ENCODE data around the gene HPCAL1.

The HPCAL1 gene

GRCh38 chr2:10352972-10353371 is 50.3 kb downstream of the HPCAL1 start:
- H3K27ac ChIP-seq: no peak overlapping the region
- TF ChIP-seq, protein P1, sequence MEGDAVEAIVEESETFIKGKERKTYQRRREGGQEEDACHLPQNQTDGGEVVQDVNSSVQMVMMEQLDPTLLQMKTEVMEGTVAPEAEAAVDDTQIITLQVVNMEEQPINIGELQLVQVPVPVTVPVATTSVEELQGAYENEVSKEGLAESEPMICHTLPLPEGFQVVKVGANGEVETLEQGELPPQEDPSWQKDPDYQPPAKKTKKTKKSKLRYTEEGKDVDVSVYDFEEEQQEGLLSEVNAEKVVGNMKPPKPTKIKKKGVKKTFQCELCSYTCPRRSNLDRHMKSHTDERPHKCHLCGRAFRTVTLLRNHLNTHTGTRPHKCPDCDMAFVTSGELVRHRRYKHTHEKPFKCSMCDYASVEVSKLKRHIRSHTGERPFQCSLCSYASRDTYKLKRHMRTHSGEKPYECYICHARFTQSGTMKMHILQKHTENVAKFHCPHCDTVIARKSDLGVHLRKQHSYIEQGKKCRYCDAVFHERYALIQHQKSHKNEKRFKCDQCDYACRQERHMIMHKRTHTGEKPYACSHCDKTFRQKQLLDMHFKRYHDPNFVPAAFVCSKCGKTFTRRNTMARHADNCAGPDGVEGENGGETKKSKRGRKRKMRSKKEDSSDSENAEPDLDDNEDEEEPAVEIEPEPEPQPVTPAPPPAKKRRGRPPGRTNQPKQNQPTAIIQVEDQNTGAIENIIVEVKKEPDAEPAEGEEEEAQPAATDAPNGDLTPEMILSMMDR (IDR thresholded peaks at IDR 0.05): no peak
- DNase-seq (ENCODE audit: low spot score): no peak
- no peak overlapping the region for H3K4me3 ChIP-seq

- Histone ChIP-seq H3K27ac (no peak overlapping the region), H3K4me3 (no peak overlapping the region)
- TF ChIP-seq, protein P1 (IDR thresholded peaks at IDR 0.05): no peak
- no peak for DNase-seq (ENCODE audit: low spot score)
Measured at GRCh38 chr2:10353931-10354330, 51.2 kb downstream of the HPCAL1 start.

GRCh38 chr2:10354399-10354798 is 51.7 kb downstream of the HPCAL1 start:
- TF ChIP-seq, protein P1 (IDR thresholded peaks at IDR 0.05): no peak
- H3K4me3 ChIP-seq: no peak overlapping the region
- H3K27ac ChIP-seq: no peak overlapping the region
- DNase-seq (ENCODE audit: low spot score): no peak

DNA sequence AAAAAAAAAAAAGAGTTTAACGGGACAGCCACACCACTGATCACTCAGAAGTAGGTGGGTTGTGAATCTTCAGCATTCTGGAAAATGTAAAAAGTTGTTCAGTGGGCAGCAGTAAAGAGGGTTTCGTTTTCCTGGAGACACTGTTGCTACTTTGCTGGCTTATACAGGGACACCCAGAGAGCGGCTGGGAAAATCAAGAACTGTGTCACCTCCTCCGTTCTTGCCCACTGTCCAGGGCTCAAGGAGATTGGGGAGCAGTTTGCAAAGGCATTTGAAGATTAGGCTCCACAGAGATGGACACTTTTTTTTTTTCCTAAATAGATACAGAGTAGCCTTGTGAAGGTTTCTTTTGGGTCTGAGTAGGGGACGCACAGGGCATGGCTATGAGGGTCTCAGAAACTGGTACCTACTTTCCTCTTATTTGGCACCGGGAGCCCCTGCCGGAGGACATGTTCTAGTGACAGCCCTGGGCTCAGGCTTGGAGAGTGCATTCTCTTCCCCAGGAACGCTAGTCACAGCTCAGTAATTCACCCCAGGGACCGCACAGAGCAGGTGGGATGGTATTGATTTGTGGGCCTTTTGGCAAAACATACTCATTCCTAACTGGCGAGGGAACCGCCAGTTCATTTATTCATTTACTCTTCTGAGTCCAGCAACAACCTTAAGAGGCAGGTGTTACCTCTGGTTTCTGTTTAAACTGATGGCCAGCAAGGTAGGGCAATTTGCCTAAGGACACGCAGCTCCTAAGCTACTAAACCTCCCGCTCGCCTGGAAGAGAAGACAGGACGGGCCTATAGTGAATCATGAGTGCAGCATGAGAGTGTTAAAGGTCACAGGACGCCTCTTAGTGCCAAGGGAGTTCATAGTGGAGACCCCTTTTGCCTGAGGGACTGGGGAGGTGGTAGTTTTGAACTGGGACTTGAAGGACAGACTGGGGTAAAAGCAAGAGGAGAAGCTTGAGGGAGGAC is 53.1 kb downstream of the HPCAL1 start:
- TF ChIP-seq, protein P1 (IDR thresholded peaks at IDR 0.05): no peak
- DNase-seq (ENCODE audit: low spot score): no peak
- Histone ChIP-seq H3K4me3 (no peak overlapping the region), H3K27ac (no peak overlapping the region)

- Histone ChIP-seq H3K27ac (no peak overlapping the region), H3K4me3 (no peak overlapping the region)
- TF ChIP-seq, protein P1 (IDR thresholded peaks at IDR 0.05): no peak
- no peak for DNase-seq (ENCODE audit: low spot score)
Measured at GRCh38 chr2:10356439-10356811, 53.7 kb downstream of the HPCAL1 start.

DNA sequence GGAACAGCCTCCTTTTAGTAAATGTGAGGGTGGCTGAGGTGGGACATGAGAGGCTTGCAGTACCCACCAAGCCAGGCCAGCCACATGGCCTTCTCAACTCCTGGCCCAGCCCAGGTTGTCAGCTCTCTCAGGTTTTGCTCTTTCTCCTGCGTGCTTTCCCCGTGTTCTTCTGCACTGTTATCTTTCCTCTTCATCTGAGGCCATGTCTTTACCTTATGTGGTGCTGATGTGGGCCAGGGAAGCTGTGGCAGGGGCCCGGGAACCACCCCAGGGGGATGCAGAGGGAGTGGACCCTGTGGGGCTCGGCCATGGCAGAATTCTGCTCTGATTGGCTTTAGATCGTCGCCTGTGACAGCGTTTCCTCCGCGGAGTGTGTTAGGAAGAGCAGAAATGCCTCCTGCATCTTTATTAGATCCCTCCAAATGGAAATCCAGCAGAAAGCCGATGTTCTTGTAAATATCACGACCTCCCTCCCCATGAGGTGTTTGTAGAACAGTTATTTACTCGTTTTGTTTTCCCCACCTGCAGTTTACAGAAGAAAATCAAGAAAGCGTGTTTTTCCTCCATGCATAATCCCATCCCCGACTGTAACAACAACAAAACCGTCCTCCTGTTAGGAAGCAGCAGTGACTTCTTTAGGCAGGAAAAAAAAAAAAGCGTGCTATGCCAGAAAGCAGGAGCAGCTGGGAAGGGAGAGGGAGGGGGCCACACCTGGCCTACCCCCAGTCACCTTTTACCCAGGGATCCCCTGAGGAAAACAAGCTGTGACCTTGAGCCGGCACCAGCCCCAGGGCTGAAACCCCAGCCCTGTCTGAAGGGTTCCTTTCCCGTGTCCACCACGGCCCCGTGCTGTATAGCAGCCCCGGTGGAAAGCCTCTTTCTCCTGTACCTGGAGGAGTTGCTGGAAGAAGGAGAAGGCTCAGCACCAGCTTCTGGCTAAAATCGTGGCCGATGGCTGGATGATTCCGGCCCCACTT is 54.8 kb downstream of the HPCAL1 start:
- H3K4me3 ChIP-seq: no peak overlapping the region
- H3K27ac ChIP-seq: no peak overlapping the region
- TF ChIP-seq, protein P1 (IDR thresholded peaks at IDR 0.05): no peak
- no peak for DNase-seq (ENCODE audit: low spot score)
